GM12892 (cell line): ENCODE results near the gene S100A10. TPM values are rescaled to one million over a fixed set of nuclear protein-coding genes. Genes with fewer than 3 reads are reported as not detected.
A peak's percentile ranks its signal among the peaks of the same experiment; 100 is the strongest.

Experiments used
- DNase-seq: peaks from one replicate; pipeline ENCODE4 v3.0.0; 2011; ENCODE audit not compliant: insufficient read length
- FAIRE-seq: peaks from 2 replicates; lab custom pipeline; 2011; peaks lifted over from hg19 to GRCh38; lab: Jason Lieb, UNC
- POLR2A ChIP-seq: IDR thresholded peaks from 2 replicates; pipeline ENCODE4 v1.6.1; 2011; ENCODE audit warnings: low read depth, low read length, control low read depth
- POLR2AphosphoS5 ChIP-seq: IDR thresholded peaks from 2 replicates; pipeline ENCODE4 v1.6.1; 2011; ENCODE audit warnings: low read depth, low read length, control low read depth
- TAF1 ChIP-seq: IDR thresholded peaks from 2 replicates; pipeline ENCODE4 v1.6.1; 2011; ENCODE audit warnings: low read depth, mild to moderate bottlenecking, control low read depth, low read length, borderline replicate concordance
- polyA plus RNA-seq: library from polyadenylated mRNA; unstranded; fragments of >200 nt; gene quantifications from one replicate; pipeline ENCODE4 v1.2.1, GENCODE V29; 2012; ENCODE audit warnings: missing spikeins, inconsistent platforms; ENCODE audit not compliant: missing spikeins

S100A10 gene
- polyA plus RNA-seq = 2.7 TPM

GRCh38 chr1:151993734-151994496 is at the start of gene S100A10:
TSS of gene S100A10 (minus strand) at chr1:151993859. CDS start at chr1:151986230, 7,629 bp downstream.
- TF ChIP-seq POLR2A = no peak
- TF ChIP-seq POLR2AphosphoS5 = no peak
- TF ChIP-seq TAF1 = no peak
- DNase-seq = no peak
- FAIRE-seq = no peak

GRCh38 chr1:152042030-152042429 is 48.4 kb upstream of the S100A10 start:
- no peak for DNase-seq
- no peak for TF ChIP-seq POLR2AphosphoS5
- FAIRE-seq = no peak

- no peak for TF ChIP-seq POLR2AphosphoS5
- no peak for TF ChIP-seq TAF1
- DNase-seq (no peak), FAIRE-seq (no peak)
Observed at GRCh38 chr1:152039886-152040285, 46.2 kb upstream of the S100A10 start.

- FAIRE-seq = no peak
- TF ChIP-seq POLR2AphosphoS5 (no peak), POLR2A (no peak), TAF1 (no peak)
- no peak for DNase-seq
Observed at GRCh38 chr1:152039461-152039860, 45.8 kb upstream of the S100A10 start.

- no peak for DNase-seq
- no peak for FAIRE-seq
- TF ChIP-seq TAF1 (no peak), POLR2AphosphoS5 (no peak), POLR2A (no peak)
Observed at GRCh38 chr1:152038871-152039270, 45.2 kb upstream of the S100A10 start.

- TF ChIP-seq POLR2AphosphoS5 = no peak
- TF ChIP-seq POLR2A = peak; percentile 17; the same call in 1 of the 2 replicates
- 0 out of 2 replicates have a peak, but pooled peaks have one; percentile 18 for TF ChIP-seq TAF1
- peak; percentile 56 for DNase-seq
- no peak for FAIRE-seq
Observed at GRCh38 chr1:152036267-152037216, 42.9 kb upstream of the S100A10 start, which contains the start of gene S100A11. TSS of gene S100A11 (minus strand) at chr1:152037004. CDS start at chr1:152036915, 89 bp downstream.

- TF ChIP-seq TAF1 = no peak
- no peak for TF ChIP-seq POLR2AphosphoS5
- TF ChIP-seq POLR2A = no peak
- FAIRE-seq = no peak
- DNase-seq = no peak
Observed at GRCh38 chr1:152035539-152036266, 42.0 kb upstream of the S100A10 start.

GRCh38 chr1:152034654-152035538 is 41.2 kb upstream of the S100A10 start:
- peak; percentile 73 for FAIRE-seq
- DNase-seq = peak; percentile 45
- TF ChIP-seq POLR2A (no peak), POLR2AphosphoS5 (no peak), TAF1 (no peak)

GRCh38 chr1:152034324-152034653 is 40.6 kb upstream of the S100A10 start:
- FAIRE-seq (no peak), DNase-seq (no peak)
- TF ChIP-seq TAF1 = no peak
- no peak for TF ChIP-seq POLR2A
- no peak for TF ChIP-seq POLR2AphosphoS5

- no peak for FAIRE-seq
- no peak for TF ChIP-seq POLR2A
- no peak for TF ChIP-seq POLR2AphosphoS5
- TF ChIP-seq TAF1 = no peak
Observed at GRCh38 chr1:152029929-152030211, 36.2 kb upstream of the S100A10 start.

More at GRCh38 chr1:152029929-152030211, 36.2 kb upstream of the S100A10 start:
- DNase-seq = no peak
